DND-41 (cell line): ENCODE measurements around the gene DPEP1.
"Not testable (repeated sequence)": the region's sequence is repeated elsewhere in the genome, so short reads cannot be mapped to it uniquely, and the experiment has no call there.

Source experiments
- EZH2 ChIP-seq: IDR thresholded peaks from 3 replicates; pipeline ENCODE4 v1.6.1; 2012; ENCODE audit warnings: borderline replicate concordance, low read depth, mild to moderate bottlenecking, moderate library complexity, low read length, inconsistent platforms; ENCODE audit not compliant: severe bottlenecking
- TF ChIP-seq, protein P1 (sequence below): IDR thresholded peaks from 2 replicates; pipeline ENCODE4 v1.5.1; 2012; ENCODE audit warnings: borderline replicate concordance, low read length, moderate library complexity, mild to moderate bottlenecking; ENCODE audit not compliant: poor library complexity, severe bottlenecking; ENCODE audit errors: extremely low read depth

DNA sequence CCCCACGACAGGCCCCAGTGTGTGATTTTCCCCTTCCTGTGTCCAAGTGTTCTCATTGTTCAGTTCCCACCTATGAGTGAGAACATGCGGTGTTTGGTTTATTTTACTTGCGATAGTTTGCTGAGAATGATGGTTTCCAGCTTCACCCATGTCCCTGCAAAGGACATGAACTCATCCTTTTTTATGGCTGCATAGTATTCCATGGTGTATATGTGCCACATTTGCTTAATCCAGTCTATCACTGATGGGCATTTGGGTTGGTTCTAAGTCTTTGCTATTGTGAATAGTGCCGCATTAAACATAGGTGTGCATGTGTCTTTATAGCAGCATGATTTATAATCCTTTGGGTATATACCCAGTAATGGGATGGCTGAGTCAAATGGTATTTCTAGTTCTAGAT, 58.1 kb downstream of the DPEP1 start:
- TF ChIP-seq, protein P1, sequence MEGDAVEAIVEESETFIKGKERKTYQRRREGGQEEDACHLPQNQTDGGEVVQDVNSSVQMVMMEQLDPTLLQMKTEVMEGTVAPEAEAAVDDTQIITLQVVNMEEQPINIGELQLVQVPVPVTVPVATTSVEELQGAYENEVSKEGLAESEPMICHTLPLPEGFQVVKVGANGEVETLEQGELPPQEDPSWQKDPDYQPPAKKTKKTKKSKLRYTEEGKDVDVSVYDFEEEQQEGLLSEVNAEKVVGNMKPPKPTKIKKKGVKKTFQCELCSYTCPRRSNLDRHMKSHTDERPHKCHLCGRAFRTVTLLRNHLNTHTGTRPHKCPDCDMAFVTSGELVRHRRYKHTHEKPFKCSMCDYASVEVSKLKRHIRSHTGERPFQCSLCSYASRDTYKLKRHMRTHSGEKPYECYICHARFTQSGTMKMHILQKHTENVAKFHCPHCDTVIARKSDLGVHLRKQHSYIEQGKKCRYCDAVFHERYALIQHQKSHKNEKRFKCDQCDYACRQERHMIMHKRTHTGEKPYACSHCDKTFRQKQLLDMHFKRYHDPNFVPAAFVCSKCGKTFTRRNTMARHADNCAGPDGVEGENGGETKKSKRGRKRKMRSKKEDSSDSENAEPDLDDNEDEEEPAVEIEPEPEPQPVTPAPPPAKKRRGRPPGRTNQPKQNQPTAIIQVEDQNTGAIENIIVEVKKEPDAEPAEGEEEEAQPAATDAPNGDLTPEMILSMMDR = not testable (repeated sequence)
- not testable (repeated sequence) for TF ChIP-seq EZH2
